ENCODE results near the gene SORBS1.

SORBS1 gene

GRCh38 chr10:95266674-95267095 is 294.5 kb downstream of the SORBS1 start (continued):
- TF ChIP-seq ZNF394 (tag by site-specific recombination; IDR thresholded peaks at IDR 0.05; ENCODE audit: borderline replicate concordance) (0 out of 2 replicates have a peak, but pooled peaks have one; percentile 32), ZNF311 (tag by site-specific recombination; IDR thresholded peaks at IDR 0.05; ENCODE audit: borderline replicate concordance) (no peak), FEZF1 (tag by site-specific recombination; IDR thresholded peaks at IDR 0.05) (no peak), SALL2 (tag by site-specific recombination; IDR thresholded peaks at IDR 0.05; ENCODE audit: borderline replicate concordance) (no peak), ZNF513 (tag by site-specific recombination; IDR thresholded peaks at IDR 0.05) (no peak), KLF16 (tag by site-specific recombination; IDR thresholded peaks at IDR 0.05) (no peak), ZNF549 (tag by site-specific recombination; IDR thresholded peaks at IDR 0.05) (no peak), KLF1 (tag by site-specific recombination; IDR thresholded peaks at IDR 0.05) (peak; percentile 80), ZNF132 (tag by site-specific recombination; IDR thresholded peaks at IDR 0.05; ENCODE audit: borderline replicate concordance) (no peak), ZNF837 (tag by site-specific recombination; IDR thresholded peaks at IDR 0.05) (no peak), ZSCAN16 (tag by site-specific recombination; IDR thresholded peaks at IDR 0.05) (no peak), ZNF416 (tag by site-specific recombination; IDR thresholded peaks at IDR 0.05) (no peak), ZNF621 (tag by site-specific recombination; IDR thresholded peaks at IDR 0.05) (no peak), ZNF350 (tag by site-specific recombination; IDR thresholded peaks at IDR 0.05) (no peak), ZNF518A (tag by site-specific recombination; conservative IDR thresholded peaks at IDR 0.05; ENCODE audit: low read depth) (0 out of 2 replicates have a peak, but pooled peaks have one; percentile 22), ZNF629 (tag by site-specific recombination; IDR thresholded peaks at IDR 0.05) (peak; percentile 83), ZNF19 (tag by site-specific recombination; IDR thresholded peaks at IDR 0.05; ENCODE audit: low read depth) (no peak), ZFP3 (tag by site-specific recombination; IDR thresholded peaks at IDR 0.05; ENCODE audit: low read depth) (no peak), TCF7L2 (IDR thresholded peaks at IDR 0.05; ENCODE audit: borderline replicate concordance, low read depth, low read length) (no peak), KLF7 (tag by site-specific recombination; IDR thresholded peaks at IDR 0.05; ENCODE audit: borderline replicate concordance) (no peak; the same call in 1 of the 2 replicates), ZNF660 (tag by site-specific recombination; IDR thresholded peaks at IDR 0.05) (peak; percentile 46; the same call in 1 of the 2 replicates), ZNF398 (tag by site-specific recombination; IDR thresholded peaks at IDR 0.05) (no peak), ZEB2 (tag by site-specific recombination; IDR thresholded peaks at IDR 0.05) (peak; percentile 79), ZNF248 (tag by site-specific recombination; IDR thresholded peaks at IDR 0.05) (no peak), ZNF18 (tag by site-specific recombination; IDR thresholded peaks at IDR 0.05) (no peak), KLF10 (tag by site-specific recombination; IDR thresholded peaks at IDR 0.05) (no peak), MEIS1 (CRISPR knock-in tag; IDR thresholded peaks at IDR 0.05; ENCODE audit: borderline replicate concordance) (no peak)
- TF ChIP-seq, protein P1, sequence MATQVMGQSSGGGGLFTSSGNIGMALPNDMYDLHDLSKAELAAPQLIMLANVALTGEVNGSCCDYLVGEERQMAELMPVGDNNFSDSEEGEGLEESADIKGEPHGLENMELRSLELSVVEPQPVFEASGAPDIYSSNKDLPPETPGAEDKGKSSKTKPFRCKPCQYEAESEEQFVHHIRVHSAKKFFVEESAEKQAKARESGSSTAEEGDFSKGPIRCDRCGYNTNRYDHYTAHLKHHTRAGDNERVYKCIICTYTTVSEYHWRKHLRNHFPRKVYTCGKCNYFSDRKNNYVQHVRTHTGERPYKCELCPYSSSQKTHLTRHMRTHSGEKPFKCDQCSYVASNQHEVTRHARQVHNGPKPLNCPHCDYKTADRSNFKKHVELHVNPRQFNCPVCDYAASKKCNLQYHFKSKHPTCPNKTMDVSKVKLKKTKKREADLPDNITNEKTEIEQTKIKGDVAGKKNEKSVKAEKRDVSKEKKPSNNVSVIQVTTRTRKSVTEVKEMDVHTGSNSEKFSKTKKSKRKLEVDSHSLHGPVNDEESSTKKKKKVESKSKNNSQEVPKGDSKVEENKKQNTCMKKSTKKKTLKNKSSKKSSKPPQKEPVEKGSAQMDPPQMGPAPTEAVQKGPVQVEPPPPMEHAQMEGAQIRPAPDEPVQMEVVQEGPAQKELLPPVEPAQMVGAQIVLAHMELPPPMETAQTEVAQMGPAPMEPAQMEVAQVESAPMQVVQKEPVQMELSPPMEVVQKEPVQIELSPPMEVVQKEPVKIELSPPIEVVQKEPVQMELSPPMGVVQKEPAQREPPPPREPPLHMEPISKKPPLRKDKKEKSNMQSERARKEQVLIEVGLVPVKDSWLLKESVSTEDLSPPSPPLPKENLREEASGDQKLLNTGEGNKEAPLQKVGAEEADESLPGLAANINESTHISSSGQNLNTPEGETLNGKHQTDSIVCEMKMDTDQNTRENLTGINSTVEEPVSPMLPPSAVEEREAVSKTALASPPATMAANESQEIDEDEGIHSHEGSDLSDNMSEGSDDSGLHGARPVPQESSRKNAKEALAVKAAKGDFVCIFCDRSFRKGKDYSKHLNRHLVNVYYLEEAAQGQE (tag by site-specific recombination; IDR thresholded peaks at IDR 0.05), result no peak

All from HEK293 (cell line).